Mesenchymal stem cell (in vitro differentiated cells and primary cell): Measurements from ENCODE around the gene SEL1L2.

Experiments used
- DNase-seq: peaks from one replicate; pipeline ENCODE4 v3.0.0-alpha.2; 2013
- H2AFZ ChIP-seq: one replicate; pipeline ENCODE4 v1.6.1; 2013; ENCODE audit warnings: low read depth, mild to moderate bottlenecking, control low read depth, inconsistent platforms, low read length, moderate library complexity
- H2AK5ac ChIP-seq: 2 replicates; pipeline ENCODE4 v1.6.1; 2013; ENCODE audit warnings: low read length, moderate library complexity, mild to moderate bottlenecking, inconsistent platforms; ENCODE audit not compliant: severe bottlenecking
- H2BK120ac ChIP-seq: one replicate; pipeline ENCODE4 v1.6.1; 2013; ENCODE audit warnings: low read depth, mild to moderate bottlenecking, inconsistent platforms, low read length, moderate library complexity
- H2BK12ac ChIP-seq, 2 experiments: one replicate each; pipeline ENCODE4 v1.6.1; 2013; ENCODE audit warnings: inconsistent platforms in 2 of 2, low read length in 2 of 2, mild to moderate bottlenecking in 2 of 2, moderate library complexity in 2 of 2, control low read depth in 1 of 2
- H2BK15ac ChIP-seq: one replicate; pipeline ENCODE4 v1.6.1; 2013; ENCODE audit warnings: mild to moderate bottlenecking, low read depth, inconsistent platforms; ENCODE audit not compliant: poor library complexity, severe bottlenecking
- H2BK5ac ChIP-seq: 2 replicates; pipeline ENCODE4 v1.6.1; 2013; ENCODE audit warnings: low read depth, mild to moderate bottlenecking, low read length, control low read depth, inconsistent platforms; ENCODE audit not compliant: poor library complexity, severe bottlenecking
- H3K14ac ChIP-seq, 2 experiments: one replicate each; pipeline ENCODE4 v1.6.1; 2013; ENCODE audit warnings: inconsistent platforms in 2 of 2, low read length in 2 of 2, control low read depth in 1 of 2, mild to moderate bottlenecking in 1 of 2, moderate library complexity in 1 of 2
- H3K18ac ChIP-seq, 2 experiments: one replicate each; pipeline ENCODE4 v1.6.1; 2013; ENCODE audit warnings: inconsistent platforms in 2 of 2, low read length in 2 of 2, control low read depth in 1 of 2, low read depth in 1 of 2, mild to moderate bottlenecking in 1 of 2
- H3K23ac ChIP-seq, 2 experiments: one replicate each; pipeline ENCODE4 v1.6.1; 2013; ENCODE audit warnings: inconsistent platforms in 2 of 2, low read length in 2 of 2, mild to moderate bottlenecking in 2 of 2, moderate library complexity in 2 of 2, control low read depth in 1 of 2
- H3K27ac ChIP-seq: 2 replicates; pipeline ENCODE4 v1.5.1; 2013; ENCODE audit warnings: mild to moderate bottlenecking, moderate library complexity, low read length, control low read depth, inconsistent platforms; ENCODE audit not compliant: poor library complexity, severe bottlenecking
- H3K27me3 ChIP-seq, 2 experiments: 2 replicates each; pipeline versions ENCODE4 v1.6.1 to v1.7.0; 2013; ENCODE audit warnings: low read length in 2 of 2, mild to moderate bottlenecking in 2 of 2, moderate library complexity in 2 of 2, control low read depth in 1 of 2, inconsistent platforms in 1 of 2; ENCODE audit not compliant: control insufficient read depth in 1 of 2, insufficient read depth in 1 of 2
- H3K36me3 ChIP-seq, 2 experiments: 2 replicates each; pipeline versions ENCODE4 v1.6.1 to v1.7.0; 2013; ENCODE audit warnings: low read length in 2 of 2, control low read depth in 1 of 2, inconsistent platforms in 1 of 2, low read depth in 1 of 2, mild to moderate bottlenecking in 1 of 2; ENCODE audit not compliant: insufficient read depth in 2 of 2, control insufficient read depth in 1 of 2
- H3K4ac ChIP-seq, 2 experiments: one replicate each; pipeline ENCODE4 v1.6.1; 2013; ENCODE audit warnings: inconsistent platforms in 2 of 2, low read length in 2 of 2, mild to moderate bottlenecking in 2 of 2, moderate library complexity in 2 of 2, control low read depth in 1 of 2, low read depth in 1 of 2
- H3K4me1 ChIP-seq: 2 replicates; pipeline ENCODE4 v1.6.1; 2013; ENCODE audit warnings: low read depth, low read length, control low read depth; ENCODE audit not compliant: control insufficient read depth, insufficient read depth
- H3K4me2 ChIP-seq: 2 replicates; pipeline ENCODE4 v1.6.1; 2013; ENCODE audit warnings: low read length, mild to moderate bottlenecking, inconsistent platforms; ENCODE audit not compliant: poor library complexity, severe bottlenecking
- H3K4me3 ChIP-seq, 2 experiments: 2 replicates each; pipeline versions ENCODE4 v1.5.1 to v1.7.0; 2013; ENCODE audit warnings: low read length in 2 of 2, mild to moderate bottlenecking in 2 of 2, control low read depth in 1 of 2, low read depth in 1 of 2; ENCODE audit not compliant: insufficient read depth in 1 of 2
- H3K79me1 ChIP-seq: replicated peaks from 2 replicates; pipeline ENCODE4 v1.6.1; 2013; ENCODE audit warnings: mild to moderate bottlenecking, control low read depth, low read length, inconsistent platforms; ENCODE audit not compliant: poor library complexity, severe bottlenecking
- H3K9ac ChIP-seq: 2 replicates; pipeline ENCODE4 v1.7.0; 2013; ENCODE audit warnings: mild to moderate bottlenecking, low read length, moderate library complexity
- H3K9me3 ChIP-seq: 2 replicates; pipeline ENCODE4 v1.7.0; 2013; ENCODE audit warnings: mild to moderate bottlenecking, low read length; ENCODE audit not compliant: control insufficient read depth
- H4K8ac ChIP-seq: one replicate; pipeline ENCODE4 v1.6.1; 2013; ENCODE audit warnings: inconsistent platforms, mild to moderate bottlenecking, low read length, moderate library complexity
- H4K91ac ChIP-seq: one replicate; pipeline ENCODE4 v1.6.1; 2013; ENCODE audit warnings: mild to moderate bottlenecking, low read length, inconsistent platforms
- WGBS: methylation state at CpG from one replicate; pipeline ENCODE4 v1.1.7; 2013; ENCODE audit warnings: mixed read lengths; 5-methylcytosine and 5-hydroxymethylcytosine counted together

The SEL1L2 gene

GRCh38 chr20:14012671-14013070, 22.3 kb upstream of the SEL1L2 start:
- Histone ChIP-seq H2BK12ac (no peak overlapping the region), H3K23ac (no peak overlapping the region), H2BK5ac (no peak overlapping the region), H3K9me3 (peaks cover 27% of the 10 kb centered on the region), H3K36me3 (no peaks in the 10 kb centered on the region), H3K14ac (no peak overlapping the region), H3K79me1 (no peaks in the 10 kb centered on the region), H3K27ac (no peak overlapping the region), H2BK15ac (no peak overlapping the region), H4K8ac (no peak overlapping the region), H3K4ac (no peak overlapping the region), H3K4me3 (no peak overlapping the region), H4K91ac (no peak overlapping the region), H2AFZ (no peak overlapping the region), H3K4me1 (no peaks in the 10 kb centered on the region), H3K18ac (no peak overlapping the region), H2AK5ac (no peak overlapping the region), H3K9ac (no peak overlapping the region), H2BK120ac (no peak overlapping the region), H3K27me3 (no peaks in the 10 kb centered on the region), H3K4me2 (no peak overlapping the region)
- DNase-seq, result no peak
- 95% methylated on average over 3 of the region's 3 CpGs for WGBS

GRCh38 chr20:14009208-14009607, 18.8 kb upstream of the SEL1L2 start:
- H3K23ac ChIP-seq, result no peak overlapping the region
- no peaks in the 10 kb centered on the region for H3K27me3 ChIP-seq
- no peak overlapping the region for H3K9ac ChIP-seq
- no peak overlapping the region for H3K4me3 ChIP-seq
- no peak overlapping the region for H2AFZ ChIP-seq
- no peaks in the 10 kb centered on the region for H3K4me1 ChIP-seq
- no peaks in the 10 kb centered on the region for H3K79me1 ChIP-seq
- no peak overlapping the region for H3K4me2 ChIP-seq
- H2BK120ac ChIP-seq, result no peak overlapping the region
- peaks cover 18% of the 10 kb centered on the region for H3K9me3 ChIP-seq
- H3K14ac ChIP-seq, result no peak overlapping the region
- H3K27ac ChIP-seq, result no peak overlapping the region
- H2BK12ac ChIP-seq, result no peak overlapping the region
- H4K8ac ChIP-seq, result no peak overlapping the region
- no peak overlapping the region for H4K91ac ChIP-seq
- no peak overlapping the region for H3K18ac ChIP-seq
- H2BK5ac ChIP-seq, result no peak overlapping the region
- H2AK5ac ChIP-seq, result no peak overlapping the region
- no peak for DNase-seq
- H2BK15ac ChIP-seq, result no peak overlapping the region
- 86% methylated on average over 1 of the region's 2 CpGs for WGBS
- no peak overlapping the region for H3K4ac ChIP-seq
- H3K36me3 ChIP-seq, result no peaks in the 10 kb centered on the region

- H2BK120ac ChIP-seq, result no peak overlapping the region
- DNase-seq, result no peak
- H3K4me1 ChIP-seq, result no peaks in the 10 kb centered on the region
- H2BK5ac ChIP-seq, result no peak overlapping the region
- H3K27ac ChIP-seq, result no peak overlapping the region
- no peak overlapping the region for H2BK12ac ChIP-seq
- H3K23ac ChIP-seq, result no peak overlapping the region
- H3K9ac ChIP-seq, result no peak overlapping the region
- no peak overlapping the region for H3K4me3 ChIP-seq
- H3K18ac ChIP-seq, result no peak overlapping the region
- no peak overlapping the region for H2AK5ac ChIP-seq
- H3K4me2 ChIP-seq, result no peak overlapping the region
- no peak overlapping the region for H2AFZ ChIP-seq
- peaks cover 7% of the 10 kb centered on the region for H3K9me3 ChIP-seq
- H3K4ac ChIP-seq, result no peak overlapping the region
- WGBS, result 71% methylated on average over 3 of the region's 4 CpGs
- H3K14ac ChIP-seq, result no peak overlapping the region
- no peaks in the 10 kb centered on the region for H3K27me3 ChIP-seq
- H4K8ac ChIP-seq, result no peak overlapping the region
- peaks cover 2% of the 10 kb centered on the region for H3K79me1 ChIP-seq
- H2BK15ac ChIP-seq, result no peak overlapping the region
- H3K36me3 ChIP-seq, result peaks cover 0 to 3% of the 10 kb centered on the region in 2 experiments
- H4K91ac ChIP-seq, result no peak overlapping the region
Measured at GRCh38 chr20:14005996-14006395, 15.6 kb upstream of the SEL1L2 start.

- Histone ChIP-seq H2BK12ac (no peak overlapping the region), H3K4me1 (no peaks in the 10 kb centered on the region), H3K23ac (no peak overlapping the region), H3K4ac (no peak overlapping the region), H2AK5ac (no peak overlapping the region), H3K14ac (no peak overlapping the region), H3K4me3 (no peak overlapping the region), H3K4me2 (no peak overlapping the region), H3K79me1 (peaks cover 2% of the 10 kb centered on the region), H4K91ac (no peak overlapping the region), H2BK15ac (no peak overlapping the region), H2BK5ac (no peak overlapping the region), H3K27ac (no peak overlapping the region), H2BK120ac (no peak overlapping the region), H2AFZ (no peak overlapping the region), H3K9me3 (peaks cover under 1% of the 10 kb centered on the region), H3K27me3 (no peaks in the 10 kb centered on the region), H3K36me3 (peaks cover 0 to 3% of the 10 kb centered on the region in 2 experiments), H3K18ac (no peak overlapping the region), H4K8ac (no peak overlapping the region), H3K9ac (no peak overlapping the region)
- 88% methylated on average over 1 of the region's 1 CpG for WGBS
- no peak for DNase-seq
Measured at GRCh38 chr20:14000917-14001316, 10.5 kb upstream of the SEL1L2 start.
